Activated B cell treated with CpG ODN at 0.5 μM for 24 hours (primary cell): ENCODE data around the gene METTL9. TPM values are rescaled to one million over a fixed set of nuclear protein-coding genes. Genes with fewer than 3 reads are reported as not detected.

ENCODE experiments used
- ATAC-seq: fragments of 200-7000 bp; cut with Tn5 transposase; one replicate; pipeline ENCODE4 v1.10.0; 2021; ENCODE audit warnings: low read depth, mild to moderate bottlenecking, moderate library complexity
- CTCF ChIA-PET: fragments of 350-600 bp; sonication (Branson Sonifier 250); formaldehyde crosslinking; loops from one replicate; lab custom pipeline; 2021; ENCODE audit warnings: antibody characterized with exemption; lab: Charles Lee
- POLR2A ChIA-PET: fragments of 350-600 bp; sonication (Branson Sonifier 250); formaldehyde crosslinking; loops from one replicate; lab custom pipeline; 2021; ENCODE audit warnings: antibody characterized with exemption; lab: Charles Lee
- DNase-seq: peaks from one replicate; pipeline ENCODE4 v3.0.0; 2022
- H3K27ac Mint-ChIP-seq: one replicate; pipeline ENCODE4 v1.8.0; 2020; ENCODE audit warnings: mixed read lengths
- H3K27me3 Mint-ChIP-seq: one replicate; pipeline ENCODE4 v1.8.0; 2021; ENCODE audit warnings: mixed read lengths
- H3K36me3 Mint-ChIP-seq: one replicate; pipeline ENCODE4 v1.8.0; 2021; ENCODE audit warnings: low read depth, mixed read lengths
- H3K4me1 Mint-ChIP-seq: one replicate; pipeline ENCODE4 v1.8.0; 2021; ENCODE audit warnings: mixed read lengths
- H3K4me3 Mint-ChIP-seq: one replicate; pipeline ENCODE4 v1.8.0; 2020; ENCODE audit warnings: mild to moderate bottlenecking, mixed read lengths
- H3K9me3 Mint-ChIP-seq: one replicate; pipeline ENCODE4 v1.8.0; 2020; ENCODE audit warnings: mixed read lengths
- intact Hi-C: fragments of 100-400 bp; cut with micrococcal nuclease; formaldehyde crosslinking; loops from one replicate; pipeline ENCODE4 v1.15.1; 2024
- total RNA-seq: library from RNA; stranded (reverse); gene quantifications from 2 replicates; pipeline ENCODE4 v1.2.3, GENCODE V29; 2022
- TF ChIP-seq, protein P1 (sequence below): fragments of 200-600 bp; IDR thresholded peaks from one replicate; pipeline ENCODE4 v1.8.0; 2022; ENCODE audit warnings: antibody characterized with exemption, mild to moderate bottlenecking

The METTL9 gene
- total RNA-seq, 1 donor from 2014 or later, result 53.3 TPM

- intact Hi-C loops, result loop anchor here (2.0 kb wide), 2 partner anchors 15 to 1307 kb away; no protein-coding TSS in a partner anchor
- no peak overlapping the region for H3K27ac Mint-ChIP-seq
- no peaks in the 10 kb centered on the region for H3K9me3 Mint-ChIP-seq
- H3K36me3 Mint-ChIP-seq, result peaks cover 5% of the 10 kb centered on the region
- peaks cover 42% of the 10 kb centered on the region for H3K4me1 Mint-ChIP-seq
- no peaks in the 10 kb centered on the region for H3K27me3 Mint-ChIP-seq
- CTCF ChIA-PET, result interaction anchor here (0.7 to 12.5 kb wide), 5 partner anchors 14 to 1418 kb away, joined by 3 to 98 read pairs (median 20); no protein-coding TSS in a partner anchor
- ATAC-seq (no peak), DNase-seq (no peak)
- H3K4me3 Mint-ChIP-seq, result no peak overlapping the region
- POLR2A ChIA-PET, result no interaction called here
- TF ChIP-seq, protein P1, sequence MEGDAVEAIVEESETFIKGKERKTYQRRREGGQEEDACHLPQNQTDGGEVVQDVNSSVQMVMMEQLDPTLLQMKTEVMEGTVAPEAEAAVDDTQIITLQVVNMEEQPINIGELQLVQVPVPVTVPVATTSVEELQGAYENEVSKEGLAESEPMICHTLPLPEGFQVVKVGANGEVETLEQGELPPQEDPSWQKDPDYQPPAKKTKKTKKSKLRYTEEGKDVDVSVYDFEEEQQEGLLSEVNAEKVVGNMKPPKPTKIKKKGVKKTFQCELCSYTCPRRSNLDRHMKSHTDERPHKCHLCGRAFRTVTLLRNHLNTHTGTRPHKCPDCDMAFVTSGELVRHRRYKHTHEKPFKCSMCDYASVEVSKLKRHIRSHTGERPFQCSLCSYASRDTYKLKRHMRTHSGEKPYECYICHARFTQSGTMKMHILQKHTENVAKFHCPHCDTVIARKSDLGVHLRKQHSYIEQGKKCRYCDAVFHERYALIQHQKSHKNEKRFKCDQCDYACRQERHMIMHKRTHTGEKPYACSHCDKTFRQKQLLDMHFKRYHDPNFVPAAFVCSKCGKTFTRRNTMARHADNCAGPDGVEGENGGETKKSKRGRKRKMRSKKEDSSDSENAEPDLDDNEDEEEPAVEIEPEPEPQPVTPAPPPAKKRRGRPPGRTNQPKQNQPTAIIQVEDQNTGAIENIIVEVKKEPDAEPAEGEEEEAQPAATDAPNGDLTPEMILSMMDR, result no peak
Observed at GRCh38 chr16:21641916-21642315, 42.5 kb downstream of the METTL9 start.

GRCh38 chr16:21642861-21643260 lies 43.5 kb downstream of the METTL9 start:
- Mint-ChIP-seq H3K27me3 (no peaks in the 10 kb centered on the region), H3K27ac (no peak overlapping the region), H3K9me3 (no peaks in the 10 kb centered on the region), H3K36me3 (peaks cover 2% of the 10 kb centered on the region), H3K4me3 (no peak overlapping the region), H3K4me1 (peaks cover 51% of the 10 kb centered on the region)
- ATAC-seq (no peak), DNase-seq (no peak)
- TF ChIP-seq, protein P1, result no peak
- CTCF ChIA-PET, result interaction anchor here (1.2 to 12.5 kb wide), 4 partner anchors 13 to 66 kb away, joined by 3 to 98 read pairs (median 12); no protein-coding TSS in a partner anchor
- POLR2A ChIA-PET, result interaction anchor here (5.8 kb wide), 1 partner anchor 13 kb away, joined by 34 read pairs; no protein-coding TSS in a partner anchor
- intact Hi-C loops, result no loop called here

DNA sequence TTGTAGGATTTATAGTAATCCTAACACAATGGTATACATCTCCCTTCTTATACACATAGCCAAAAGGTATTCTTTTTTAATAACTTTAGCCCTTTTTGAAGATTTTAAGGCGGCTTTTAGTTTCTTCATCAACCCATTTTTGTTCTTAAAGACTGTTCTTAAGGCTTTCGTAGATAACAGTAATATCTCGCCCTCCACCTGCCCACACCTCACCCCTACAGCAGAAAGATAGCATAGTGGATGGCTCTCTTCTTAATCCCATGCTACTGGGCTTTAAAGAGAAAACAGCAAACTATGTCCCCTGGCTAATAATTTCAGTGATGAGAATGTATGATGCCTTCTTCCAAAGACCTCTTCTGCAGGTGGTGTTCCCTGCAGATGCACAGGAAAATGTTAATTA lies 44.4 kb downstream of the METTL9 start:
- TF ChIP-seq, protein P1, result no peak
- POLR2A ChIA-PET, result interaction anchor here (0.6 to 5.8 kb wide), 3 partner anchors 12 to 177 kb away, joined by 3 to 34 read pairs (median 10); no protein-coding TSS in a partner anchor

GRCh38 chr16:21644674-21645073 lies 45.3 kb downstream of the METTL9 start:
- Mint-ChIP-seq H3K4me3 (peak overlapping the region; percentile 80), H3K27me3 (no peaks in the 10 kb centered on the region), H3K36me3 (peaks cover 2% of the 10 kb centered on the region), H3K4me1 (peaks cover 63% of the 10 kb centered on the region), H3K9me3 (no peaks in the 10 kb centered on the region), H3K27ac (peak overlapping the region; percentile 89)
- POLR2A ChIA-PET, result interaction anchor here (0.6 to 5.8 kb wide), 4 partner anchors 12 to 176 kb away, joined by 3 to 34 read pairs (median 11); partner anchors contain the start of gene METTL9
- ATAC-seq, result no peak
- CTCF ChIA-PET, result interaction anchor here (1.1 to 12.5 kb wide), 4 partner anchors 11 to 65 kb away, joined by 3 to 98 read pairs (median 4); no protein-coding TSS in a partner anchor
- intact Hi-C loops, result loop anchor here (1.0 kb wide), 1 partner anchor 45 kb away; the partner anchor contains the start of gene METTL9
- no peak for DNase-seq
- TF ChIP-seq, protein P1, result no peak

More for the DNA sequence above, 44.4 kb downstream of the METTL9 start:
- intact Hi-C loops, result no loop called here
- H3K4me3 Mint-ChIP-seq, result no peak overlapping the region
- ATAC-seq, result no peak
- no peaks in the 10 kb centered on the region for H3K27me3 Mint-ChIP-seq
- no peak for DNase-seq
- CTCF ChIA-PET, result interaction anchor here (1.5 to 12.5 kb wide), 2 partner anchors 12 to 60 kb away, joined by 4 to 98 read pairs; no protein-coding TSS in a partner anchor
- H3K9me3 Mint-ChIP-seq, result no peaks in the 10 kb centered on the region
- peaks cover 58% of the 10 kb centered on the region for H3K4me1 Mint-ChIP-seq
- H3K36me3 Mint-ChIP-seq, result peaks cover 2% of the 10 kb centered on the region
- peak overlapping the region; percentile 89 for H3K27ac Mint-ChIP-seq

- TF ChIP-seq, protein P1, result no peak
- H3K9me3 Mint-ChIP-seq, result no peaks in the 10 kb centered on the region
- no peaks in the 10 kb centered on the region for H3K27me3 Mint-ChIP-seq
- peak; percentile 61 for ATAC-seq
- H3K36me3 Mint-ChIP-seq, result peaks cover 2% of the 10 kb centered on the region
- intact Hi-C loops, result loop anchor here (1.0 kb wide), 1 partner anchor 46 kb away; the partner anchor contains the start of gene METTL9
- peak overlapping the region; percentile 80 for H3K4me3 Mint-ChIP-seq
- ChIA-PET POLR2A (interaction anchor here (0.7 to 5.8 kb wide), 6 partner anchors 11 to 46 kb away, joined by 3 to 34 read pairs (median 8); partner anchors contain the start of genes METTL9 and OTOA), CTCF (interaction anchor here (0.8 to 12.5 kb wide), 6 partner anchors 10 to 126 kb away, joined by 3 to 98 read pairs (median 4); no protein-coding TSS in a partner anchor)
- peak; percentile 25 for DNase-seq
- peaks cover 69% of the 10 kb centered on the region for H3K4me1 Mint-ChIP-seq
- peak overlapping the region; percentile 89 for H3K27ac Mint-ChIP-seq
Observed at GRCh38 chr16:21645261-21645721, 45.9 kb downstream of the METTL9 start.
